GM23248 (cell line): ENCODE data around the gene MMP15. TPM values are rescaled to one million over a fixed set of nuclear protein-coding genes. Genes with fewer than 3 reads are reported as not detected.

Source experiments
- DNase-seq: peaks from one replicate; pipeline ENCODE4 v3.0.0-alpha.2; 2015
- H2AFZ ChIP-seq: fragments of 200-600 bp; sonication (generic); 2 replicates; pipeline ENCODE4 v1.6.1; 2016; ENCODE audit warnings: antibody characterized with exemption
- H3F3A ChIP-seq: fragments of 200-600 bp; sonication (generic); 2 replicates; pipeline ENCODE4 v1.6.1; 2016; ENCODE audit warnings: mild to moderate bottlenecking, antibody characterized with exemption, mixed run types; ENCODE audit not compliant: insufficient read depth
- H3K27ac ChIP-seq: fragments of 200-600 bp; sonication (generic); 2 replicates; pipeline ENCODE4 v1.5.1; 2016; ENCODE audit warnings: mild to moderate bottlenecking
- H3K27me3 ChIP-seq: fragments of 200-600 bp; sonication (generic); replicated peaks from 2 replicates; pipeline ENCODE4 v1.6.1; 2016; ENCODE audit warnings: mild to moderate bottlenecking; ENCODE audit not compliant: insufficient read depth
- H3K36me3 ChIP-seq: fragments of 200-600 bp; sonication (generic); 2 replicates; pipeline ENCODE4 v1.6.1; 2016; ENCODE audit warnings: low read depth, mild to moderate bottlenecking
- H3K4me1 ChIP-seq: fragments of 200-600 bp; sonication (generic); 2 replicates; pipeline ENCODE4 v1.6.1; 2016; ENCODE audit warnings: mild to moderate bottlenecking; ENCODE audit not compliant: insufficient read depth
- H3K4me2 ChIP-seq: fragments of 200-600 bp; sonication (generic); one replicate; pipeline ENCODE4 v1.6.1; 2016; ENCODE audit warnings: mild to moderate bottlenecking; ENCODE audit not compliant: unreplicated experiment
- H3K4me3 ChIP-seq: fragments of 200-600 bp; sonication (generic); 2 replicates; pipeline ENCODE4 v1.5.1; 2016; ENCODE audit warnings: mild to moderate bottlenecking
- H3K79me2 ChIP-seq: fragments of 200-600 bp; sonication (generic); 2 replicates; pipeline ENCODE4 v1.6.1; 2016; ENCODE audit warnings: mild to moderate bottlenecking; ENCODE audit not compliant: insufficient read depth
- H3K9ac ChIP-seq: fragments of 200-600 bp; sonication (generic); 2 replicates; pipeline ENCODE4 v1.6.1; 2016; ENCODE audit warnings: mild to moderate bottlenecking
- H3K9me2 ChIP-seq: fragments of 200-600 bp; sonication (generic); 2 replicates; pipeline ENCODE4 v1.6.1; 2016; ENCODE audit warnings: mixed run types, mild to moderate bottlenecking, moderate library complexity; ENCODE audit not compliant: insufficient read depth
- H3K9me3 ChIP-seq: fragments of 200-600 bp; sonication (generic); one replicate; pipeline ENCODE4 v1.6.1; 2017; ENCODE audit warnings: low read depth
- H4K20me1 ChIP-seq: fragments of 200-600 bp; sonication (generic); 2 replicates; pipeline ENCODE4 v1.6.0; 2016; ENCODE audit not compliant: insufficient read depth
- EZH2 ChIP-seq: fragments of 200-600 bp; sonication (generic); IDR thresholded peaks from 2 replicates; pipeline ENCODE4 v1.6.1; 2018; ENCODE audit warnings: antibody characterized with exemption, mild to moderate bottlenecking; ENCODE audit not compliant: insufficient read depth, poor library complexity, severe bottlenecking
- EZH2phosphoT487 ChIP-seq: fragments of 200-600 bp; sonication (generic); IDR thresholded peaks from 2 replicates; pipeline ENCODE4 v1.6.1; 2018; ENCODE audit warnings: antibody characterized with exemption, moderate library complexity, mild to moderate bottlenecking, low read depth; ENCODE audit not compliant: insufficient read depth
- WGBS, 2 experiments: methylation state at CpG; one replicate each; pipeline ENCODE4 v1.1.6; 2015 to 2017; ENCODE audit warnings: low lambda C conversion rate in 2 of 2, low coverage in 1 of 2; ENCODE audit errors: missing lambda C conversion rate in 2 of 2; 5-methylcytosine and 5-hydroxymethylcytosine counted together
- in situ Hi-C: fragments of 300-500 bp; cut with MboI; formaldehyde crosslinking; loops from 2 replicates; pipeline ENCODE4 v1.15.0; 2020
- polyA plus RNA-seq: library from polyadenylated mRNA; unstranded; fragments of >200 nt; fragmentation: Nextera tagmentation; extraction: Ambion mirVana; gene quantifications from 2 replicates; pipeline ENCODE4 v1.2.1, GENCODE V29; 2016
- total RNA-seq: library from RNA; depleted of rRNA; stranded (reverse); fragments of >200 nt; shearing (Covaris generic); gene quantifications from 2 replicates; pipeline ENCODE4 v1.2.3, GENCODE V29; 2014

Gene MMP15
- total and polyA plus RNA-seq, 2 experiments from 2014 or later: 0.45 to 1.4 TPM

DNA sequence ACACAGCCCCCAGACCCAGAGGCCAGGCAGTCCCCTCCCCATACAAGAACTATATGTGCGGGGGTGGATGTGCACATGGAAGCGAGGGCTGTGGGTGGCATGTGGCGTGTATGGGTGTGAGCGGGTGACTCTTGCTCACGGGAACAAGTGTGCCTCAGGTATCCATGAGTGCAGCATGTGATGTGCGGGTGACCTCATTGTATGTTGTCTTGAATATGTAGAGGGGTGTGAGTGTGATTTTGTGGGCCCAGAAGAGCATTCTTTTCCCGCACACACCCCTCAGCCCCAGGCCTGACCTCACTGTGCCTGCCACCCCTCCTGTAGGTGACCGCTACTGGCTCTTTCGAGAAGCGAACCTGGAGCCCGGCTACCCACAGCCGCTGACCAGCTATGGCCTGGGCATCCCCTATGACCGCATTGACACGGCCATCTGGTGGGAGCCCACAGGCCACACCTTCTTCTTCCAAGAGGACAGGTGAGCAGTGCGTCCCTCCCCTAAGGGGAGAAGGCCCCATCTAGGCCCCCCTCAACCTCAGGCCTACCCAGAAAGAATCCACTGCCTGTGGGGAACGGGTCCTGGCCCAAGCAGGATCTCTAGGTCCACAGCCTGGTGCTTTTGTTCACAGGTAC, 17.4 kb downstream of the MMP15 start:
- no peak overlapping the region for H3K4me2 ChIP-seq
- in situ Hi-C loops: no loop called here
- no peaks in the 10 kb centered on the region for H3K36me3 ChIP-seq
- TF ChIP-seq EZH2: no peak
- no peaks in the 10 kb centered on the region for H3K4me1 ChIP-seq
- H3K79me2 ChIP-seq: no peaks in the 10 kb centered on the region
- DNase-seq: no peak
- no peaks in the 10 kb centered on the region for H4K20me1 ChIP-seq
- WGBS, 2 experiments: 87 to 88% methylated on average over 15 to 16 of the region's 16 CpGs
- no peaks in the 10 kb centered on the region for H3F3A ChIP-seq
- no peaks in the 10 kb centered on the region for H3K9me2 ChIP-seq
- H3K4me3 ChIP-seq: no peak overlapping the region
- H3K27ac ChIP-seq: no peak overlapping the region
- H2AFZ ChIP-seq: no peak overlapping the region
- no peaks in the 10 kb centered on the region for H3K27me3 ChIP-seq
- no peak overlapping the region for H3K9ac ChIP-seq
- no peaks in the 10 kb centered on the region for H3K9me3 ChIP-seq

DNA sequence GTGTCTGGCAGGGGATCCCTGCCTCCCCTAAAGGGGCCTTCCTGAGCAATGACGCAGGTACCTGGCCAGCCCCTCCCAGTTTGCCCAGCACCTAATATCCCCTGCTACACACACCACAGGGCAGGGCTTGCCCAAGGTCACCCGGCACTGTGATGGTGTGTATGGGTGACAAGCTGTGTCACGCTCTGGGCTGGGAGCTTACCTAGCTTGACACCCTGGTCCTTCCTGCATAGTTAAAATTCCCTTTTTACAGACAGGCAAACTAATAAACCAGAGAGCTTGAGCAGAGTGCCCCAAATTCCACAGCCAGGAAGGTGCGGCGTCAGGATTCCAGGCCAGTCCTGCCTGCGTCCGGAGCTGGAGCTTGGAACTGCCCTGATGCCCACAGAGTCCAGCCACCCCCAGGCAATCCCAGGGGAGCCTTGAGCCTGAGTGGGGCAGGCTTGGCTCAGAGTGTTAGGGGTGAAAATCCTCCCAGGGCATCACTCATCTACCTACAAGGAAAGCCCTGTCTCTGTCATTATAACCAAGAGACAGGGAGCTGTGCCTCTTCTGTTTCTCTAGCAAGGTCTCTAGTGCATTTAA, 18.1 kb downstream of the MMP15 start:
- no peaks in the 10 kb centered on the region for H3K36me3 ChIP-seq
- no peak for TF ChIP-seq EZH2
- no peak for TF ChIP-seq EZH2phosphoT487
- no peak overlapping the region for H3K4me3 ChIP-seq
- DNase-seq: no peak
- in situ Hi-C loops: no loop called here
- no peaks in the 10 kb centered on the region for H3K4me1 ChIP-seq
- H3K9me2 ChIP-seq: no peaks in the 10 kb centered on the region
- no peak overlapping the region for H3K27ac ChIP-seq
- H4K20me1 ChIP-seq: no peaks in the 10 kb centered on the region
- no peak overlapping the region for H3K9ac ChIP-seq
- no peak overlapping the region for H2AFZ ChIP-seq
- H3K27me3 ChIP-seq: no peaks in the 10 kb centered on the region
- H3K79me2 ChIP-seq: no peaks in the 10 kb centered on the region
- H3K4me2 ChIP-seq: no peak overlapping the region
- no peaks in the 10 kb centered on the region for H3K9me3 ChIP-seq
- no peaks in the 10 kb centered on the region for H3F3A ChIP-seq
- 89 to 90% methylated on average over 7 of the region's 7 CpGs for WGBS, 2 experiments

DNA sequence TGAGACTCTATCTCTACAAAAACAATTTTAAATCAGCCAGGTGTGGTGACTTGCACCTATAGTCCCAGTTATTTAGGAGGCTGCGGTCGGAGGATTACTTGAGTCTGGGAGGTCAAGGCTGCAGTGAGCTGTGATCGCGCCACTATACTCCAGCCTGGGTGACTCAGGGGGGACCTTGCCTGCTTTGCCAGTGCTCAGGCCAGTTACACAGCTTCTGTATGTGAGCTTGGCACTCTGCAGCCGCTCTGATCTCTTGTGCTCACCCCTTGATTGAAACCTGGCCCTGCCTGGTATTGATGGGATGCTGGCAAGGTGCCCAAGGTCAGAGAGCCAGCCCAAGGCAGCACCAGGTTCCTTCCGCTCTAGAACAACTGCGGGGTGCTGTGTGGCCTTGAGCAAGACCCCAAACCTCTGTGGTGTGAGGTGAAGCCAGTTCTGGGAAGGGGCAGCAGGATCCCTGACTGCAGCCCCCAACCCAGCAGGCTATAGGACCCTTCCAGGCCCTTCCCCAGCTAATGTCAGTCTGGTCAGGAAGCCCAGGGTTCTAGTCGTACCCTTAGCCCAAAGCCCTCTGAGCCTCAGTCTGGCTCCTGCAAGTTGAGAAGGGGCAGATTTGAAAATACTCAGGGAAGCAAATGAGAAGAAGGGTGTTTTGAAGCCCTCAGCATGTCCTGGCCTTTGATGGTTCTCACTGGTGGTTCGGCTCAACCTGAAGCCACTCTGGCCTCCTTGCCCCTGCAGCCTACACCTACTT, 18.9 kb downstream of the MMP15 start:
- no peaks in the 10 kb centered on the region for H3K9me3 ChIP-seq
- H3K27ac ChIP-seq: no peak overlapping the region
- WGBS, 2 experiments: 59% methylated on average over 9 of the region's 9 CpGs
- H3F3A ChIP-seq: no peaks in the 10 kb centered on the region
- no peak overlapping the region for H2AFZ ChIP-seq
- in situ Hi-C loops: no loop called here
- no peaks in the 10 kb centered on the region for H3K27me3 ChIP-seq
- no peaks in the 10 kb centered on the region for H3K4me1 ChIP-seq
- no peak overlapping the region for H3K4me3 ChIP-seq
- no peak overlapping the region for H3K4me2 ChIP-seq
- no peaks in the 10 kb centered on the region for H3K36me3 ChIP-seq
- H3K79me2 ChIP-seq: no peaks in the 10 kb centered on the region
- no peaks in the 10 kb centered on the region for H4K20me1 ChIP-seq
- H3K9me2 ChIP-seq: no peaks in the 10 kb centered on the region
- no peak overlapping the region for H3K9ac ChIP-seq
- no peak for TF ChIP-seq EZH2phosphoT487
- TF ChIP-seq EZH2: no peak
- no peak for DNase-seq

DNA sequence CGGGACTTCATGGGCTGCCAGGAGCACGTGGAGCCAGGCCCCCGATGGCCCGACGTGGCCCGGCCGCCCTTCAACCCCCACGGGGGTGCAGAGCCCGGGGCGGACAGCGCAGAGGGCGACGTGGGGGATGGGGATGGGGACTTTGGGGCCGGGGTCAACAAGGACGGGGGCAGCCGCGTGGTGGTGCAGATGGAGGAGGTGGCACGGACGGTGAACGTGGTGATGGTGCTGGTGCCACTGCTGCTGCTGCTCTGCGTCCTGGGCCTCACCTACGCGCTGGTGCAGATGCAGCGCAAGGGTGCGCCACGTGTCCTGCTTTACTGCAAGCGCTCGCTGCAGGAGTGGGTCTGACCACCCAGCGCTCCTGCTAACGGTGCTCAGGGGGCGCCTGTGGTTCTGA, 19.5 kb downstream of the MMP15 start:
- Histone ChIP-seq H2AFZ (no peak overlapping the region), H3K4me3 (no peak overlapping the region), H3K4me1 (no peaks in the 10 kb centered on the region), H3K9me2 (no peaks in the 10 kb centered on the region), H4K20me1 (no peaks in the 10 kb centered on the region), H3K79me2 (no peaks in the 10 kb centered on the region), H3F3A (no peaks in the 10 kb centered on the region), H3K27ac (no peak overlapping the region), H3K36me3 (no peaks in the 10 kb centered on the region), H3K27me3 (no peaks in the 10 kb centered on the region), H3K9ac (no peak overlapping the region), H3K4me2 (no peak overlapping the region), H3K9me3 (no peaks in the 10 kb centered on the region)
- 62 to 73% methylated on average over 7 to 28 of the region's 31 CpGs for WGBS, 2 experiments
- DNase-seq: no peak
- no peak for TF ChIP-seq EZH2phosphoT487
- no peak for TF ChIP-seq EZH2
- in situ Hi-C loops: no loop called here
